RPMI8226 (cell line): ENCODE data around the gene DLL1.

Experiments
- DNase-seq: peaks from one replicate; pipeline ENCODE4 v3.0.0-alpha.2; 2015

DLL1 gene

DNA sequence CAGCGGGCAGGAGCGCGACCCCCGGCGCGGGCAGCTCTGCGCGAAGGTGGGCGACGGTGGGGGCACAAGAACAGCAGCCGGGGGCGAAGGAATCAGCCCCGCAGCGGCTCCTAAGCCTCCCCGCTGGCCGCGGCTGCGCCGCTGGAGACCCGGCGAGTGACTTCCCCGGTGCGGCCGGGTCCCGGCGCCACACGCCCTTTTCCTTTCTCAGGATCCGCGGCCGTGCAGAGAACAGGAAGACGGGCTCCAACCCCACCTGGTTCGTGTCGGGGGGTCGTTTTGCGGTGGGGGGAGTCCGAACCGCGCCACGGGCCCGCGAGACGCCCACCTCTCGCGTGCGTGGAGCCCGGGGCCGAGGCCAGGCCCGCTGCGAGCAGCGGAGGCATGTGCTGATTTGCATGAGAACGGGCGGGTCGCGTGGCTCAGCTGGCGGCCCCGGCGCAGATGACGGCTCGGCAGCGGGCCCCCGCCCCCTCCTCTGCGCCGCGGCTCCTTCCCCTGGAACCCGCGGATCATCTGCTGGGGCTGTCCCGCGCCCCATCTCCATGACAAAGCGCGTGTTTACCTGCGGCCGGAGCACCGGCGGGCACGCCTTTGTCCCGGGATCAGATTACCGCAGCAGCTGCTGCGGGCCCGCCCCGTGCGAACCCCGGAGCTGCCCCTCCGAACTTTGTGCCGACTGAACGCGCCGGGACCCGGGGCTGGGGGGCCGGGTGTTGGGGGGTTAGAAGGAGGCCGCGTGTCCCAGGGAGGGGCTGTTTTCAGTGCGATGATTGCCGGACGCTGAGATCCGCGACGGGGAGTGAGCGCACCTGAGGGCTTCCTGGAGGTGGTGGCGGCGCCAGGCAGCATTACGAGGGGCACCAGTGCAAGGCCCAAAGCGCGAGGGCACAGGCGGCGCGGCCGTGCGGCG lies 4.9 kb upstream of the DLL1 start:
- DNase-seq = peak; percentile 36

DNA sequence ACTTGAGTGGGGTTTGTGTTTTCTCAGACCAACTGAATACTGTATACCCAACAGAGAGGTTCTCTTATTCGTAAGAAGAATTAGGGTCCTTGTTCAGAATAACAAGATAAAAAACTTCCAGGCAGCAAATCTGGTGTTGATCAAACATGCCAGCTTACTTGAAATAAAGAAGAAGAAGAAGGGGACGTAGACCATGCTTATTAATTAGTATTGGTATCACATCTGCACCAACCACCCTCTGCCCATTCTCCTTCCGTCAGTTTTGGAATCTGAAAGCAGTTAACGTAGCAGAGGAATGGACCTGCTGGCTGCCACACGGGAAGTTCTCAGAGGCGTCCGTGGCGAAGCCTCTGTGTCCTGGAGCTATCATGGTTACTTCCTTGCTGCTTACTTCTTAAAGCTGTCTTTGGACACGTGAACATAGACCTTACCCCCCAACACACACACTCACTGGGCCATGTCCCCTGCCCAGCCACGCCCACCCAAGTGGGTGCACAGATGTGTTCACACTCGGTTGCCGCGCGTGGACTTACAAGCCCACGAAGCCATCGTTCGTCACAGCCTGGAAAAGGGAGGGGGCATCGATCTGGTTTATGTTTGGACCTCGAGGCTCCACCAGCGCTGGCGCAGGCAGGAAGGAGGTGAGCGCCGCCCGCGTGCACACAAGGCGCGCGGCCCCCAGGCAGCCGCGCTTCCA lies 4.1 kb upstream of the DLL1 start:
- no peak for DNase-seq

DNA sequence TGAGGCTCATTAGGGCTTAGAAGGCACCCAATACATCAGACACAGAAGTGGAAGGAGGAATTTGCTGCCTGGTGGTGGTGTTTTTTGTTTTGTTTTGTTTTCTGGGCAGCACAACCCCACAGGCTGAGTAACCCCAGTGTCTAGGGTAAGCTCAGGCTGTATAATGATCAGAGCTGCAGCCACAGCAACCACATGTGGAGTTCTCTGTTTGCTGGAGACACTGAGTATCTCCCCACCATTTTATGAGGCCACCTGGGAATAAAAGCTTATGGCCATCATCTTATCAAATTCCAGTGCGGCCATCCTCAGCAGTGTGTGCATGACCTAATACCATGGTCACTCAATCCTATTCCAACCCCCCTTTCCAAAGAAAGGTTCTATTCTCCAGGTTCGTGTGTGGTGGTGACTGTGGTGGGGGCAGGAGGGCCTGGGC lies 3.4 kb upstream of the DLL1 start:
- DNase-seq = no peak

DNA sequence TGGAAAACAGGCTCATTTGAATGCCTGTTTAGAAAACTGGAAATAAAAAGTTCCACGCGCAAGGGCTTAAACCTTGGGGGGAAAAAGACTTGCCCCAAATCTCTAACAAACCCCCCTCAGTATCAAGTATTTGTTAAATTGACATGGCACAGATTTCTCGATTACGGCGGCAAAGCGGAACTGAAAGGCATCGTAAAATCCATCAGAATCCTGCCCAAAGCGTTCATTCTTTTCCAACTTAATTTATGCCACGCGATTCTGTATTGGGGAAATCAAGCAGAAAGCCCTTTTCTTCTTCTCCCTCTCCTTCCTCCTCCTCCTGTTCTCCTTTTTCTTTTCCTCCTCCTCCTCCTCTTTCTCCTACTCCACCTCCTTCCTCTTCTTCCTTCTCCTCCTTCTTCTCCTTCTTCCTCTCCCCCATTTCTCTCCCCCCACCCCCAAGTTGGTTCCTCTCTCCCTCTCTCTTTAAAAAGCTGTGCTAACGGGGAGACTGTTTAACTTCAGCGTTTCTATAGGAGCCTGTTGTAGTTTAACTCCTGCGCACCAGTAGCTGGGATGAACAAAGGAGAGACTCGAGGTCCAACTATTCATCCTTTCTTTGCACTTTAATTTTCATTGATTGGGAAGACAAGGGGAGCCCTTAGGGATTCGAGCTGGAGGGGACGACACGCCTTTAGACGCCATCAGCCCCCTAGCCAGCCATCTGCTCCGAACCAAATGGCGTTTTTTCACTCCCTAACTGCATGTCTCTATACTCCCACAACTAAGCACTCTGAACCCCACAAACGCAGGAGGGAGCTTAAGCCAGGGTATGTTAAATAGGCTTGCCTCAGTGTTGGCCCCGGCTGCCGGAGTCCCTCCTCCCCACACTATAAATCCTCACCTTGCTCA lies 2.7 kb upstream of the DLL1 start:
- DNase-seq = no peak

DNA sequence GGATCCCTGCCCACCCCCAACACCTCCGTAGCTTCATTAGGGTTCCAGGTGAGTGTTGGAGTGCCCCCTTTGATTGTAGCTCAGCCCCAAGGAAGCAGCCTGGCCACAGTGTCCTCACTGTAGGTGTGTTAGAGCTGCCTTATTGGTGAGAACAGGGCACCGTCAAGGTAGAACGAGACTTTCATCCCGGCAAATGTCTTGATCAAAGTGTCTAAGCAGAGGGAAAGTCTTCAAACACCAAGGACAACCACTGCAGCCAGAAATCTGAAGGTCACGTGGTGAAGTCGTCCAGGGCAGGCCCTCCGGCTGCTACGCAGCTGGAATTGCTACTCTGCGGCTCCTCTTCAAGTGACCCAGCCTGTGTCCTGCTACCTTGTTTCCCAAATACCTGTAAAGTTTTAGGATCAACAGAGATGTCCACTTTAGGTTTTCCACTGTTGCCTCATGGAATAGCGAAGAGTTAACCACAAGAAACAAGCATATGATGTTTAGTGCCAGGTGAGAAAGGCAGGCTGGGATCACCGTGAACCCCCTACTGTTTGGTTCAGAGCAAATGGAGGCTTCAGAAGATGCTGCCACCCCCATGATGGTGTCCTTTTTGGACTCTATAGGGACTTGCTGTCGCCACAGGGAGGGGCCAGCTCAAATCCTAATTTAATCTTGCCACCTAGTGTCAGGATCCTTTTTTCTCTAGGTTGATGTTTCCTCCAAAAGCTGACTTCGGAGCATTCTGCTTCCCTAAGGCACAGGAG lies 1.7 kb upstream of the DLL1 start:
- no peak for DNase-seq

DNA sequence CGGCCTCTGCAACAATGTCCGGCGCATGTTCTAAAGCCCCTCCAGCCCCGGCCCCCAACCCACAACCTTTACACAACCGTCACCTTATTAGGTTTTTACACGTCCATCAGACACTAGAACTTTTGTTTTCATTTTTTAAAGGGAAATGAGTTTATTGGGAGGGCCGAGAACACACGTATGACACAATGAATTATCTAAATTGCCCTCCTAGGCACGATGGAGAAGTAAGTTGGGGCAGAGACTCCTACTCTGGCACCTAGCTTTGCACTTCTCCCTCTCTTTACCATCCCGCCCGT lies 1.2 kb upstream of the DLL1 start:
- no peak for DNase-seq

DNA sequence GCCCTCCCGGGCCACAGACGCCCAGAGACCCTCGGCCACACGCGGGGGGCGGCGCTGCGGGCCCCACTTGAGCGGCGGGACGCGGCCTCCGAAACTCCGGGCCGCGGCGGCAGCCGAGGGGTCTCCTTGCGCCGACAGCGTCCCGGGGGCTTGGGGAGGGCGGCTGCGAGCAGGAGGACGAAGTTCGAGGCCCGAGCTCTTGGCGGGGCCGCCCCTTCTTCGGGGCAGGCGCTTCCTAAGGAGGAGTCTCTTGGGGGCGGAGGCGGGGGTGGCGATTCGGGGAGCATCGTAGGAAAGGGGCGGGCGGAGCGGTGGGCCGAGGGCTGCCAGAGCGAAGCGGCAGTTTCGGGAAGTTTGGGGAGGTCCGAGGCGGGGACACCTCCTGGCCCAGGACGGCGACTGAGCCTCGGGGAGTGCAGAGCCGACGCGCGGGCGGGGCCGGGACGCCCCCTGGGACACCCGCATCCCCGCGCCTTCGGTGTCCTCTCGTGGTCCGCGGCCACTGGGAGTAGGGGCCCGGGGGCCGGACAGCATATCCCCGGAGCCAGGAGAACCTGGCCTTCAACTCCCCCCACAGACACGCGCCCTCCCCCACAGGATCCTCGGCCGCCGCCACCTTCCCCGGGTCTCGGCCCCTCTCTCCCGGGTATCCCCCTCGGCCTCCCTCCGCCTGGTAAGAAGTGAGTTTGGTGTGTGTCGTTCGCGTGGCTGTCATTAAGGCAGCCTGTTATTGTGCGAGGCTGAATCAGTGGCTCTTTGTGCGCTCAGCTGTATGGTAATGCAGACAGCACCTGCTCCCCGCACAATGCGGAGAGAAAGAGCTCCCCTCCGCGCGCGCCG lies 613 bp upstream of the DLL1 start:
- peak; percentile 53 for DNase-seq

DNA sequence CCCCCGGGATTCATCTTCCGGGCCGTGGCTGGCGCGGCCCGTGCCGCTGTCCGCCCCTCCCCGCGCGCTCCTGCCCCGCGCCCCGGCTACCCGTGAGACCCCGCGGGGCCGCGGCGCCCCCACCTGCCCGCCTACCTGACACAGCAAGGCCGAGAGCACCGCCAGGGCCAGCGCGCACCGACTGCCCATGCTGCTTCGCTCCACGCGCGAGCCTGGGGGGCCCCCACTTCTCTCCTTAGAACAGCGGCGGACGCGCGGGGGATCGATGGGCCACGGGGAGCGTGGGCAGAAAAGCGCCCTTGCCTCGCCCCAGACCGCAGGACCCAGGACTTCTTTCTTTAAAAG lies 955 bp downstream of the DLL1 start:
- no peak for DNase-seq

DNA sequence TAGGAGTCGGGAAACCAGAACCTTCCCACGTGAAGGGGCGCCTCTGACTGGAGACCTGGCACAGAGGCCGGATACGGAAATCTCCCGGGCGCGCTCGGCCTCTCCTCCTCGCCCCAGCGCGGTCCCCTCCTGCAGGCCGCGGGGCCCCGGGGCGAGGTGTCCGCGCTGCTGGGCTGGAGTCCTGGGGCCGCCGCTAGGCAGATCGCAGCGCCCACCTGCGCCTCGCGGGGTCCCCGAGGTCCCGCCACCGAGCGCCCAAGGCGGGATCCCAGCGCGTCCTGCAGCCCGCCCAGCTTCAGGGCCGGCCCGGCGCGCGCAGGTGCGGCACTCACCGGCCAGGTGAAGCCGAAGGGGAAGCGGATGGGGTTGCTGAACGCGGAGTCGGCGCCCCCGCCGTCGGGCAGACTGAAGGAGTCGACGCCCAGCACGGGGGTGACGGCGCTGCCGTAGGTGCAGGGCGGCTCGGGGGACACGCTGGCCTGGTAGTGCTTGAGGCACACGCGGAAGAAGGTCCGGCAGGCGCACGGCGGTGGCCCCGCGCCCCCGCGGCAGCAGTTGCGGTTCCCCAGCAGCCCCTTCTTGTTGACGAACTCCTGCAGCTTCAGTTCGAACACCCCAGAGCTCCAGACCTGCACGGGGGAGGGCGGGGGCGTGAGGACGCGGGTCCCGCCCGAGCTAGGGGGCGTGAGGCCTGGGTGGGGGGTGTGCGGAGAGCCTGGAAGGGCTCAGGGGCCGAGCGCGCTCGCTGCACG lies 1.5 kb downstream of the DLL1 start:
- no peak for DNase-seq

DNA sequence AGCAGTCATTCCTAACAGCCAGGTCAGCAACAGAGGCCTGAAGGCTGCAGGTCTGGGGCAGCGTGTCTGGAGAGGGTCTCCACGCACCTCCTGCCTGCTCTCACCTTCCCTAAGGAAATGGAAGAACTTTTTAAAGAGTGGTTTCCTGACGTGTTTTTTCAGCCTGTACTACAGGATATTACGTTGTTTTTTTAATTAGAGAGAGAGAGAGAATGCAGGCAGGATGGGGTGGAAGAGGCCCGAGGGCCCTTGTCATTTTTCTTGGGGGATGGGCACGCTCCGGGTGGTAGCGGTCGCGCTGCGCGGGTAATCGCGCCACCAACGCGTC lies 2.1 kb downstream of the DLL1 start:
- no peak for DNase-seq

DNA sequence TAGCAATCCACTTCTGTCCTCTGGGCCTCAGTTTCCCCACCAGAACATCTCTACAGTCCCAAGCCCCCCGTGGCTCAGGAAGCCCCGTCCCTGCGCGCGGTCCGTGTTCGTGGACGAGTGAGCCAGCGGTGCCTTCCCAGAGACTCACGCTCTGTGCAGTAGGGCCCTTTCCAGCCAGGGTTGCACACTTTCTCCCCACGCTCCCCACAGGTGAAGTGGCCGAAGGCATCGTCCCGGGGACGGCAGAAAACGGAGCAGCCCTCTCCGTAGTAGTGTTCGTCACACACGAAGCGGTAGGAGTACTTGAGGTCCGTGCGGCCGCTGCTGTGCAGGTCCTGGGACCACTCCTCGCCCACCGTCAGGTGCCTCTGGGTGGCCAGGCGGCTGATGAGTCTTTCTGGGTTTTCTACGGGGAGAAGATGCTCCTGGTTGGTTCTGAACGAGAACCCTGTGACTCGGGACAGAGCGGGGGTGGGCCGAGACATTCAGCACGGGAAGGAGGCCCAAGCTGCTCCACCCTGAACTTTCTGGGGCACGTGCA lies 2.7 kb downstream of the DLL1 start:
- DNase-seq = no peak

DNA sequence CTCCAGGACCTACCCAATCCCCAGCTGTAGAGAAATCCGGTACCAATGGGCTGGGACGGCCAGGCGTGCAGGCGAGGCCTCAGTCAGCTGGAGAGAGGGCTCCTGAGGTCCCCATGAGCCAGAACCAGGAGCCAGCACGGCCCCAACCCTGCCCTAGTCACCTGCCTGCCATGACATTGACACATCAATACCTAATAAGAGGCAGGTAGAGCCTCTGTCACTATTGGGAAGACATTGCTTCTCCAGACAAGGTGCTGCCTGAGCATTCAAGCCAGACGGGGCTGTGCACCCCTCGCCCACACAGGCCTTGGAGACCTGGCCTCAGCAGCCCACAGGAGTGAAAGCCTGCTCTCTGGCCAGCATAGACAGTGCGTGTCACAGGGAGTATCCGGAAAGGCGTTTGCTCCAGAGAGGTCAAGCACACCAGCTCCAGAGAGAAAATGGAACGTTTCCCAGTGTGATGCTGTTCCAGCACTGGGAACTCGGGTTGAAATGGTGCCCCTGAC lies 3.5 kb downstream of the DLL1 start:
- no peak for DNase-seq

DNA sequence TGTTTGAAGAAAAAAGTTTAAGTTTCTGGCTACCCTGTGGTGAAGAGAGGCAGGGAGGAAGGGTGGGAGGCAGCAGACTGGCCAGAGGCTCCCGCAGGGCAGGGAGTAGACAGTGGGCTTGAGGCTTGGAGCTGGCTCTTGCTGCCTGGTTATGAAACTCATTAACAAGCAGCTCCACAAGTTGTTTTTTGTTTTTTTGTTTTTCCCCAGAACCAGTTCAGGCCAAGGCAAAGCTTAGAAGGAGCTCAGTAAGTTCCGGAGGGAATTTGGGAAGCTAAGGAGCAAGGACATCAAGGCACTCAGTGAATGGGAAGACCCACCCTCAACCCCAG lies 4.0 kb downstream of the DLL1 start:
- DNase-seq = no peak

DNA sequence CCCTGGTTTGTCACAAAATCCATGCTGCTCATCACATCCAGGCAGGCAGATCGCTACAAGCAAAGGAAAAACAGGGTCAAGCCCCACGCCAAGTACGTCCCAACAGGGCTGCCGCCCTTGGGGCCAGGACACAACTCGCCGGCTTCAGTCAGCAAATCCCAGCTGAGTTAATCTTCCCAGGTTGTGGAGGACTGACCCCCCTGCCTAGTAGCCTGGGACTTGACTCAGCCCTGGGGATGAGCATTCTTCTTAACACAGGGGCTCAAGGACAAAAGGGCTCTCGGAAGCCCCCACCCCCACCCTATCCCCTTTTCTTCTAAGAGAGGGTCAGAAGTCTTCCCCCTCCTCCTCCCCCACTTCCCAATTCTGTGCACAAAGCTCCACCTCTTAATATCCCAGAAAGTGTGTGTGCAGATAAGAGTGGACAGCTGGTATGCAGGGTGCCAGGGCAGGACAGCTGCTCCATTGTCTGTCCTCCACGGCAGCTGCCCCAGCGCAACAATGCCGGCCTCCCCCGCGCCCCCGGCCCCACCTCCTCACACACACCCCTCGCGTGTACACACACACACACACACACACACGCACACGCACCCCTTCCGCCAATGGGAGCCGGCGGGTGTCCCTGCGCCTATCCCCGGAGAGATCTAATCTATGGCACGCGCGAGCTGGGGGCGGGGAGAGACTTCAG lies 4.5 kb downstream of the DLL1 start:
- DNase-seq = no peak

DNA sequence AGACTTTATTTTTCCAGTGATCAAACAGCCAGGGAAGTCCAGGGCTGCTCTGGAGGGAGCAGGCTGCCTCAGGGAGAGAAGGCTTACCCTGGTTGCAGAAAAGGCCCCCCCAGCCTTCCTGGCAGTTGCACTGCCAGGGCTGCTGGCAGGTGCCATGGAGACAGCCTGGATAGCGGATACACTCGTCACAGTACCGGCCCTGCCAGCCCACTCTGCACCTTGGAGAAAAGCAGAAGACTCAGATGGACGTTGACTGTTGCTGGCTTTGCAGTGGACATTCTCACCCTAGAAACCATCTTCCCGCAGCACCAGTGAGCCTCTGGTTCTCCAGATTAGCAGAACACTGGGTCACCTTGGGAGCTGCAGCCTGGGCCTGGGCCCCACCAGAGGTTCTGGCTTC lies 5.4 kb downstream of the DLL1 start:
- no peak for DNase-seq

DNA sequence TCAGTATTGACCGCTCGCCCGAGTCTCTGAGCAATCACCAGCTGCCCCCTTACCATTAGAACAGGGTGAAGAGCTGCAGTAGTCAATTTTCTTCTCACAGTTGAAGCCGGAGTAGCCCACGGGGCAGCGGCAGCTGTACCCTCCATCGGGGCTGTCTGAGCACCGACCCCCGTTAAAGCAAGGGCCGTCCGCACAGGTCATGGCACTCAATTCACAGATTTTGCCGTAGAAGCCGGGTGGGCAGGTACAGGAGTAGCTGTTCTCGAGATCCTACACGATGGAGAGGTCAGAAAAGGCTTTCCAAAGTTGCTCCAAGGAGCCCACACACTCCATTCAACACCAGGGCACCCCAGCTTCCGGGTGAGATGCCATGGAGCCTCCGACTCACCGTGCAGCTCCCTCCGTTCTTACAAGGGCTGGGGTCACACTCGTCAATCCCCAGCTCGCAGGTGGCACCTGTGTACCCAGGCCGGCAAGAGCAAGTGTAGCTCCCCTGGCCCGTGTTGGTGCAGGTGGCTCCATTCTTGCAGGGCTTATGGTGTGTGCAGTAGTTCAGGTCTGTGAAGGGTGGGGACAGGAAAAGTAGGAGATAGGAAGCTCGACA lies 5.9 kb downstream of the DLL1 start:
- no peak for DNase-seq

DNA sequence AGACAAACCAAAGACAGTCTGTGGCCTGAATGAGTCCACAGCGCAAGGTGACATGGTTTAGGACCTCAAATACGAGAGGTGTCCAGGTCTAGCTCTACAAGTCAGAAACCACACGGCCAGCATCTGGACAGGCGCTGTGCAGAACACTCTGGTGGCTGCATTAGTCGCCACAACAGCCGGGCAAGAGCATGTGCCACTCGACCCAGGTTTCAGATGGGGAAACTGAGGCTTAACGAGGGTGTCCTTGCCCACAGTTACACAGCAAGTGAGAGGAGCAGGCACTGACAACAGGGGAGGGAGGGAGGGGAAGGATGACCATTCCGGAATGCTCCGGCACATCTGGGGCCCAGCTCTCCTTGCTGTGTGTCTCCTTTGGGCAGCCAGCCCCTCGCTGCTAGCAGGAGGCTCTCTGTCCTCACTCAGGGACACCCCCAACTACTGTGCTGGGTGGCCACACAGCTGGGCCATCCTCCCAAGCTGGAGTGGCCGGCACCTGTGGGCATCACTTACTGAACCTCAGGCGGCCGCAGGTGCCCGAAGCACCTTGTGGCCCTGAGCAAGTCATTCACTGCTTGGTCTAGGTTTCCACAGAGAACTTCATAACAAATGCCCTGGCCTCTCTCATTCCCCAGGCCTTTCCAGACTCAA lies 6.6 kb downstream of the DLL1 start:
- DNase-seq = no peak

DNA sequence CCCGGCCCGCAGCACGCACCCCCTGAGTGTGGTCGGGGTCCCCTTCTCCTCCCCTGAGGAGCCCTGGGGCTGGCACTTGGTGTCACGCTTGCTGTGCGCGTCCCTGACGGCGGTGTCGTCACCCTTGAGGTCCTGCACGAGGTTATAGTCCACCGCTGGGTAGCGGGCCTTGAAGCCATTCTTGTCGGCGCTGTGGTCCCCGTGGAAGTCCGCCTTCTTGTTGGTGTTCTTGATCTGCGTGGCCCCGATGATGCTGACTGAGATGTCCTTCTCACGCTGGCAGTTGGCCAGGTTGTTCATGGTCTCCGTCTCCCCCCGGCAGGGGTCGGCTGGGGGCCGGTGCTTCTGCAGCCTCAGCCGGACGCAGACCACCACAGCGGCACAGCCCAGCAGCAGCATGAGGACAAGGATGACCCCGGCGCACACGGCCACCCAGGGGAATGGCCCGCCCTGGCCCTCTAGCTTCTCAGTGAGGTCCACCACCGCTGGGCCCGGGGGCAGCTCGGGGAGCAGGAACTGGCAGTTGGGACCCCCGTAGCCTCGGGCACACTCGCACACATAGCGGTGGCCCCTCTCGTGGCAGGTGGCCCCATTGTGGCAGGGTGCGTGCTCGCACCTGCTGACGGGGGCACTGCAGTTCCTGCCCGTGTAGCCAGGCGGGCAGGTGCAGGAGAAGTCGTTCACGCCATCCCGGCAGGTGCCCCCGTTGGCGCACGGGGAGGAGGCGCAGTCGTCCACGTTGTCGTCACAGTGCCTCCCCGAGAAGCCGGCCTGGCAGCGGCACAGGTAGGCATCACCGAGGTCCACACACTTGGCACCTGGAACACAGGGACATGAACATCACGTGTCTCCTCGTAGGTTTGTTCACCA lies 7.4 kb downstream of the DLL1 start:
- DNase-seq = no peak
